ENCODE data around the gene LATS2. TPM values are rescaled to one million over a fixed set of nuclear protein-coding genes. Genes with fewer than 3 reads are reported as not detected.
"Not testable (repeated sequence)": the region's sequence is repeated elsewhere in the genome, so short reads cannot be mapped to it uniquely, and the experiment has no call there.

LATS2 gene
- total RNA-seq, 2 experiments from 2014 or later = 0.99 to 1.0 TPM

- H3K4me1 Mint-ChIP-seq, H3K36me3 Mint-ChIP-seq, H3K4me3 Mint-ChIP-seq, H3K9me3 Mint-ChIP-seq, DNase-seq, H3K27ac Mint-ChIP-seq: not testable (repeated sequence)
- H3K27me3 Mint-ChIP-seq = peaks cover 32% of the 10 kb centered on the region
These were observed 99.7 kb downstream of the LATS2 start for GRCh38 chr13:20961663-20962062.

- Mint-ChIP-seq H3K9me3 (no peaks in the 10 kb centered on the region), H3K27me3 (peaks cover 31% of the 10 kb centered on the region), H3K4me3 (no peak overlapping the region), H3K36me3 (no peaks in the 10 kb centered on the region), H3K4me1 (peaks cover 4% of the 10 kb centered on the region), H3K27ac (no peak overlapping the region)
- DNase-seq = no peak
These were observed 100.6 kb downstream of the LATS2 start for GRCh38 chr13:20960663-20961309.

- H3K4me1 Mint-ChIP-seq, H3K36me3 Mint-ChIP-seq, H3K4me3 Mint-ChIP-seq, H3K27ac Mint-ChIP-seq, DNase-seq, H3K9me3 Mint-ChIP-seq: not testable (repeated sequence)
- H3K27me3 Mint-ChIP-seq = peaks cover 39% of the 10 kb centered on the region
These were observed 104.3 kb downstream of the LATS2 start for GRCh38 chr13:20957049-20957620.

GRCh38 chr13:20955496-20955895, 105.9 kb downstream of the LATS2 start:
- Mint-ChIP-seq H3K4me1 (no peaks in the 10 kb centered on the region), H3K9me3 (no peaks in the 10 kb centered on the region), H3K36me3 (no peaks in the 10 kb centered on the region), H3K4me3 (no peak overlapping the region), H3K27me3 (peaks cover 34% of the 10 kb centered on the region), H3K27ac (no peak overlapping the region)
- DNase-seq = no peak

- Mint-ChIP-seq H3K36me3 (no peaks in the 10 kb centered on the region), H3K4me1 (no peaks in the 10 kb centered on the region), H3K9me3 (no peaks in the 10 kb centered on the region), H3K27me3 (peaks cover 30% of the 10 kb centered on the region), H3K27ac (no peak overlapping the region), H3K4me3 (no peak overlapping the region)
- no peak for DNase-seq
These were observed 108.0 kb downstream of the LATS2 start for GRCh38 chr13:20953245-20953931.

- Mint-ChIP-seq H3K9me3 (no peaks in the 10 kb centered on the region), H3K4me1 (no peaks in the 10 kb centered on the region), H3K36me3 (no peaks in the 10 kb centered on the region), H3K27ac (no peak overlapping the region), H3K27me3 (peaks cover 30% of the 10 kb centered on the region), H3K4me3 (no peak overlapping the region)
- no peak for DNase-seq
These were observed 108.5 kb downstream of the LATS2 start for GRCh38 chr13:20952838-20953237.

GRCh38 chr13:20948001-20948400, 113.4 kb downstream of the LATS2 start:
- H3K36me3 Mint-ChIP-seq, H3K9me3 Mint-ChIP-seq, H3K4me3 Mint-ChIP-seq, DNase-seq, H3K27ac Mint-ChIP-seq: not testable (repeated sequence)
- Mint-ChIP-seq H3K4me1 (peaks cover 11% of the 10 kb centered on the region), H3K27me3 (peaks cover 58% of the 10 kb centered on the region)

GRCh38 chr13:20945952-20946383, 115.4 kb downstream of the LATS2 start:
- no peak for DNase-seq
- Mint-ChIP-seq H3K36me3 (no peaks in the 10 kb centered on the region), H3K27ac (no peak overlapping the region)

GRCh38 chr13:20942938-20943559, 118.3 kb downstream of the LATS2 start:
- Mint-ChIP-seq H3K4me3 (no peak overlapping the region), H3K27me3 (peaks cover 49% of the 10 kb centered on the region), H3K4me1 (peaks cover 11% of the 10 kb centered on the region), H3K9me3 (no peaks in the 10 kb centered on the region), H3K27ac (no peak overlapping the region), H3K36me3 (no peaks in the 10 kb centered on the region)
- DNase-seq = no peak

More at GRCh38 chr13:20945952-20946383, 115.4 kb downstream of the LATS2 start:
- H3K9me3 Mint-ChIP-seq = no peaks in the 10 kb centered on the region
- H3K4me3 Mint-ChIP-seq = peak overlapping the region; percentile 29
- H3K4me1 Mint-ChIP-seq = peaks cover 11% of the 10 kb centered on the region
- peaks cover 55% of the 10 kb centered on the region for H3K27me3 Mint-ChIP-seq

GRCh38 chr13:20940511-20940910, 120.9 kb downstream of the LATS2 start:
- H3K4me3 Mint-ChIP-seq, H3K36me3 Mint-ChIP-seq, DNase-seq, H3K27ac Mint-ChIP-seq, H3K9me3 Mint-ChIP-seq, H3K4me1 Mint-ChIP-seq: not testable (repeated sequence)
- H3K27me3 Mint-ChIP-seq = peaks cover 23% of the 10 kb centered on the region

GRCh38 chr13:20940083-20940482, 121.3 kb downstream of the LATS2 start:
- Mint-ChIP-seq H3K27ac (no peak overlapping the region), H3K9me3 (no peaks in the 10 kb centered on the region), H3K4me3 (no peak overlapping the region), H3K4me1 (peaks cover 2% of the 10 kb centered on the region), H3K27me3 (peaks cover 19% of the 10 kb centered on the region), H3K36me3 (no peaks in the 10 kb centered on the region)
- no peak for DNase-seq

GRCh38 chr13:20939662-20940061, 121.7 kb downstream of the LATS2 start:
- H3K4me3 Mint-ChIP-seq = no peak overlapping the region
- H3K4me1 Mint-ChIP-seq = peaks cover 2% of the 10 kb centered on the region
- H3K27me3 Mint-ChIP-seq = peaks cover 15% of the 10 kb centered on the region
- no peaks in the 10 kb centered on the region for H3K9me3 Mint-ChIP-seq
- no peaks in the 10 kb centered on the region for H3K36me3 Mint-ChIP-seq
- H3K27ac Mint-ChIP-seq = no peak overlapping the region
- DNase-seq = no peak

- Mint-ChIP-seq H3K27me3 (peaks cover 6% of the 10 kb centered on the region), H3K27ac (no peak overlapping the region), H3K36me3 (no peaks in the 10 kb centered on the region), H3K9me3 (no peaks in the 10 kb centered on the region), H3K4me3 (no peak overlapping the region), H3K4me1 (no peaks in the 10 kb centered on the region)
- no peak for DNase-seq
These were observed 123.1 kb downstream of the LATS2 start for GRCh38 chr13:20938302-20938701.

GRCh38 chr13:20927596-20928257, 133.7 kb downstream of the LATS2 start:
- no peaks in the 10 kb centered on the region for H3K9me3 Mint-ChIP-seq
- no peak overlapping the region for H3K27ac Mint-ChIP-seq
- H3K4me1 Mint-ChIP-seq = no peaks in the 10 kb centered on the region
- H3K4me3 Mint-ChIP-seq = no peak overlapping the region
- H3K36me3 Mint-ChIP-seq = no peaks in the 10 kb centered on the region
- no peak for DNase-seq
- no peaks in the 10 kb centered on the region for H3K27me3 Mint-ChIP-seq

- DNase-seq, H3K27ac Mint-ChIP-seq, H3K9me3 Mint-ChIP-seq, H3K27me3 Mint-ChIP-seq, H3K4me3 Mint-ChIP-seq, H3K4me1 Mint-ChIP-seq, H3K36me3 Mint-ChIP-seq: not testable (repeated sequence)
These were observed 136.0 kb downstream of the LATS2 start for GRCh38 chr13:20925395-20925790.

Data from activated naive CD8-positive, alpha-beta T cell treated with anti-CD3 and anti-CD28 coated beads for 36 hours (primary cell).